Endothelial cell of umbilical vein (primary cell): Measurements from ENCODE around the gene TULP4. TPM values are rescaled to one million over a fixed set of nuclear protein-coding genes. Genes with fewer than 3 reads are reported as not detected.
A peak's percentile ranks its signal among the peaks of the same experiment; 100 is the strongest.

Experiments used
- BruUV-seq: library from RNA; stranded (reverse); fragments of 400-500 nt; replicated peaks from 2 replicates; lab custom pipeline; 2021; lab: Mats Ljungman, UMichigan
- CTCF ChIA-PET: fragments of 300-600, 350-600 bp; sonication (Branson Sonifier 250); formaldehyde crosslinking; loops from one replicate; lab custom pipeline; 2021; ENCODE audit warnings: antibody characterized with exemption, inconsistent platforms; lab: Charles Lee
- POLR2A ChIA-PET: fragments of 300-600, 350-600 bp; sonication (Branson Sonifier 250); formaldehyde crosslinking; loops from one replicate; lab custom pipeline; 2021; ENCODE audit warnings: antibody characterized with exemption, inconsistent platforms; lab: Charles Lee
- DNase-seq: peaks from one replicate; pipeline ENCODE4 v3.0.0-alpha.2; 2011; ENCODE audit warnings: low read depth, low spot score
- FAIRE-seq: peaks from 2 replicates; lab custom pipeline; 2011; peaks lifted over from hg19 to GRCh38; lab: Jason Lieb, UNC
- H2AFZ ChIP-seq: 2 replicates; pipeline ENCODE4 v1.6.0; 2012; ENCODE audit warnings: low read depth, low read length, control low read depth, inconsistent platforms
- H3K27ac ChIP-seq: 2 replicates; pipeline ENCODE4 v1.5.1; 2011; ENCODE audit warnings: low read depth, mild to moderate bottlenecking, control low read depth, low read length, moderate library complexity; ENCODE audit not compliant: insufficient read depth
- H3K27me3 ChIP-seq, 2 experiments: 2 replicates each; pipeline versions ENCODE4 v1.6.0 to v1.6.1; 2011; ENCODE audit warnings: low read length in 2 of 2, mixed read lengths in 1 of 2; ENCODE audit not compliant: control insufficient read depth in 2 of 2, insufficient read depth in 2 of 2
- H3K36me3 ChIP-seq, 2 experiments: 2 replicates in 1 of 2; 3 replicates in 1 of 2; pipeline ENCODE4 v1.5.1; 2011; ENCODE audit warnings: low read length in 2 of 2, mild to moderate bottlenecking in 1 of 2, moderate library complexity in 1 of 2; ENCODE audit not compliant: control insufficient read depth in 2 of 2, insufficient read depth in 2 of 2; ENCODE audit errors: extremely low read depth in 1 of 2
- H3K4me1 ChIP-seq: 3 replicates; pipeline ENCODE4 v1.5.1; 2011; ENCODE audit warnings: mild to moderate bottlenecking, low read length; ENCODE audit not compliant: control insufficient read depth, insufficient read depth; ENCODE audit errors: extremely low read depth
- H3K4me2 ChIP-seq: 2 replicates; pipeline ENCODE4 v1.6.1; 2011; ENCODE audit warnings: low read length, control low read depth, mixed read lengths; ENCODE audit not compliant: insufficient read depth
- H3K4me3 ChIP-seq, 3 experiments: fragments of 200-600 bp in 1 of 3; sonication (generic), shearing (Covaris generic) in 1 of 3; replicated peaks in 1 of 3; 2 replicates each; pipeline ENCODE4 v1.5.1; 2011 to 2016; ENCODE audit warnings: control low read depth in 3 of 3, low read length in 3 of 3, mild to moderate bottlenecking in 2 of 3, inconsistent platforms in 1 of 3, low read depth in 1 of 3, moderate library complexity in 1 of 3; ENCODE audit not compliant: insufficient read depth in 1 of 3
- H3K79me2 ChIP-seq: 2 replicates; pipeline ENCODE4 v1.6.0; 2012; ENCODE audit warnings: low read length, inconsistent platforms; ENCODE audit not compliant: control insufficient read depth, insufficient read depth
- H3K9ac ChIP-seq: replicated peaks from 2 replicates; pipeline ENCODE3; 2011; ENCODE audit warnings: low read length, control low read depth; ENCODE audit not compliant: insufficient read depth; ENCODE audit errors: extremely low read depth
- H3K9me1 ChIP-seq: replicated peaks from 3 replicates; pipeline ENCODE4 v1.6.0; 2011; ENCODE audit warnings: mild to moderate bottlenecking, low read length; ENCODE audit not compliant: control insufficient read depth, insufficient read depth; ENCODE audit errors: extremely low read depth
- H3K9me3 ChIP-seq: replicated peaks from 2 replicates; pipeline ENCODE4 v1.5.1; 2012; ENCODE audit warnings: low read length, inconsistent platforms; ENCODE audit not compliant: control insufficient read depth, insufficient read depth
- H4K20me1 ChIP-seq: replicated peaks from 2 replicates; pipeline ENCODE3; 2011; ENCODE audit warnings: mild to moderate bottlenecking, low read length; ENCODE audit not compliant: control insufficient read depth, insufficient read depth; ENCODE audit errors: extremely low read depth
- CTCF ChIP-seq, 2 donors: IDR thresholded peaks; 1 replicate in 1 of 2; 2 replicates in 1 of 2; pipeline ENCODE4 v1.5.1; 2011; ENCODE audit warnings: low read length in 2 of 2, mild to moderate bottlenecking in 2 of 2, moderate library complexity in 2 of 2, control low read depth in 1 of 2, inconsistent platforms in 1 of 2, low read depth in 1 of 2; ENCODE audit not compliant: insufficient read depth in 1 of 2; ENCODE audit errors: extremely low read depth in 1 of 2
- EZH2 ChIP-seq: IDR thresholded peaks from 2 replicates; pipeline ENCODE4 v1.6.1; 2012; ENCODE audit warnings: borderline replicate concordance, low read depth, mild to moderate bottlenecking, moderate library complexity, low read length, inconsistent platforms; ENCODE audit not compliant: severe bottlenecking
- FOS ChIP-seq: IDR thresholded peaks from 2 replicates; pipeline ENCODE4 v1.6.1; 2011; ENCODE audit warnings: mild to moderate bottlenecking, low read length, moderate library complexity, borderline replicate concordance; ENCODE audit not compliant: insufficient read depth
- GATA2 ChIP-seq: IDR thresholded peaks from 2 replicates; pipeline ENCODE4 v1.7.0; 2011; ENCODE audit warnings: low read depth, mild to moderate bottlenecking, moderate library complexity, mixed read lengths, low read length; ENCODE audit not compliant: insufficient read length, insufficient read depth
- JUN ChIP-seq: IDR thresholded peaks from 2 replicates; pipeline ENCODE4 v1.6.1; 2011; ENCODE audit warnings: borderline replicate concordance, low read depth; ENCODE audit not compliant: insufficient read length, insufficient read depth
- MAX ChIP-seq: IDR thresholded peaks from 2 replicates; pipeline ENCODE4 v1.6.1; 2011; ENCODE audit not compliant: insufficient read depth, insufficient read length
- MYC ChIP-seq: IDR thresholded peaks from one replicate; pipeline ENCODE4 v1.6.1; 2011; ENCODE audit warnings: mild to moderate bottlenecking, low read depth, low read length
- POLR2A ChIP-seq: IDR thresholded peaks from 2 replicates; pipeline ENCODE4 v1.6.1; 2012; ENCODE audit warnings: low read depth, mild to moderate bottlenecking, control low read depth, low read length
- POLR2AphosphoS5 ChIP-seq: IDR thresholded peaks from 2 replicates; pipeline ENCODE4 v1.6.1; 2012; ENCODE audit warnings: low read depth, mild to moderate bottlenecking, control low read depth, low read length, moderate library complexity; ENCODE audit not compliant: insufficient read depth
- dilution Hi-C: fragments of 300-500 bp; cut with MboI; formaldehyde crosslinking; loops from one replicate; pipeline ENCODE4 v1.15.0; 2019; ENCODE audit warnings: low sequenced_read_pairs; ENCODE audit not compliant: extremely low pct_ligation_motif_present
- intact Hi-C: fragments of 100-400 bp; cut with micrococcal nuclease; formaldehyde crosslinking; loops from one replicate; pipeline ENCODE4 v1.10.0; 2022
- polyA plus RNA-seq, 4 experiments: library from polyadenylated mRNA; depleted of rRNA in 3 of 4; stranded (reverse) in 3 of 4; unstranded in 1 of 4; fragments of >200 nt; gene quantifications; 2 replicates each; pipeline versions ENCODE4 v1.2.1 to v1.2.3, GENCODE V29; 2011 to 2012; ENCODE audit warnings: missing spikeins in 1 of 4
- total RNA-seq: library from RNA; stranded (reverse); gene quantifications from 2 replicates; pipeline ENCODE4 v1.2.3, GENCODE V29; 2021

Gene TULP4
- total and polyA plus RNA-seq, 2 donors (not counting 3 experiments of a cell fraction or from before 2014, with no cell fraction given) = 10.8 to 55.1 TPM

GRCh38 chr6:158370805-158371204 lies 58.5 kb downstream of the TULP4 start:
- no peaks in the 10 kb centered on the region for H3K4me1 ChIP-seq
- intact Hi-C loops = no loop called here
- H4K20me1 ChIP-seq = no peaks in the 10 kb centered on the region
- no peaks in the 10 kb centered on the region for H3K36me3 ChIP-seq
- H3K9me3 ChIP-seq = no peaks in the 10 kb centered on the region
- CTCF ChIA-PET = interaction anchor here (1.2 kb wide), 1 partner anchor 9 kb away, joined by 3 read pairs; no protein-coding TSS in a partner anchor
- TF ChIP-seq POLR2AphosphoS5 = no peak
- TF ChIP-seq CTCF (IDR thresholded peaks at IDR 0.05; ENCODE audit: extremely low read depth in 1 of 2, insufficient read depth in 1 of 2, low read depth in 1 of 2, low read length in 2 of 2) = no peak
- TF ChIP-seq POLR2A = no peak
- TF ChIP-seq MYC = no peak
- no peak for TF ChIP-seq FOS
- no peak for TF ChIP-seq MAX
- no peak for TF ChIP-seq JUN
- TF ChIP-seq EZH2 = no peak
- TF ChIP-seq GATA2 = no peak
- H3K27ac ChIP-seq = no peak overlapping the region
- H3K4me2 ChIP-seq = no peak overlapping the region
- DNase-seq (peak; percentile 13), FAIRE-seq (no peak)
- no peak overlapping the region for H2AFZ ChIP-seq
- no peaks in the 10 kb centered on the region for H3K27me3 ChIP-seq
- dilution Hi-C loops = no loop called here
- no peaks in the 10 kb centered on the region for H3K79me2 ChIP-seq
- H3K4me3 ChIP-seq = no peak overlapping the region
- POLR2A ChIA-PET = no interaction called here
- no peaks in the 10 kb centered on the region for H3K9me1 ChIP-seq
- no TSS peak for BruUV-seq
- no peak overlapping the region for H3K9ac ChIP-seq
